Pulmonary artery endothelial cell (primary cell): ENCODE measurements around the gene RETREG1. TPM values are rescaled to one million over a fixed set of nuclear protein-coding genes. Genes with fewer than 3 reads are reported as not detected.
"Not testable (repeated sequence)": the region's sequence is repeated elsewhere in the genome, so short reads cannot be mapped to it uniquely, and the experiment has no call there.

Experiments
- DNase-seq: peaks from one replicate; pipeline ENCODE4 v3.0.0-alpha.2; 2011; ENCODE audit warnings: low read depth, low spot score
- total RNA-seq: library from RNA; depleted of rRNA; stranded (reverse); fragments of >200 nt; gene quantifications from 2 replicates; pipeline ENCODE4 v1.2.3, GENCODE V29; 2014

Gene RETREG1
- 0.07 and 0.14 TPM in 2 replicates for total RNA-seq

GRCh38 chr5:16616536-16617273, at the start of gene RETREG1:
Gene RETREG1 (minus strand): TSS chr5:16616997. CDS start chr5:16616971, 26 bp downstream.
- DNase-seq: no peak

GRCh38 chr5:16666130-16666882, 49.5 kb upstream of the RETREG1 start:
- DNase-seq: no peak

GRCh38 chr5:16665601-16666000, 48.8 kb upstream of the RETREG1 start:
- DNase-seq: no peak

- DNase-seq: no peak
These were observed 47.6 kb upstream of the RETREG1 start for GRCh38 chr5:16664368-16664767.

GRCh38 chr5:16663840-16664239, 47.0 kb upstream of the RETREG1 start:
- DNase-seq: no peak

- DNase-seq: no peak
These were observed 44.9 kb upstream of the RETREG1 start for GRCh38 chr5:16661713-16662112.

GRCh38 chr5:16660982-16661381, 44.2 kb upstream of the RETREG1 start:
- no peak for DNase-seq

GRCh38 chr5:16659536-16659935, 42.7 kb upstream of the RETREG1 start:
- DNase-seq: no peak

GRCh38 chr5:16656561-16657191, 39.9 kb upstream of the RETREG1 start:
- DNase-seq: no peak

GRCh38 chr5:16654647-16655334, 38.0 kb upstream of the RETREG1 start:
- DNase-seq: no peak

- DNase-seq: not testable (repeated sequence)
These were observed 31.9 kb upstream of the RETREG1 start for GRCh38 chr5:16648739-16649138.

GRCh38 chr5:16644301-16644889, 27.6 kb upstream of the RETREG1 start:
- no peak for DNase-seq

GRCh38 chr5:16642867-16643266, 26.1 kb upstream of the RETREG1 start:
- no peak for DNase-seq

- no peak for DNase-seq
These were observed 22.4 kb upstream of the RETREG1 start for GRCh38 chr5:16639206-16639605.

GRCh38 chr5:16628376-16628775, 11.6 kb upstream of the RETREG1 start:
- DNase-seq: no peak

- DNase-seq: no peak
These were observed 10.0 kb upstream of the RETREG1 start for GRCh38 chr5:16626696-16627264.

- no peak for DNase-seq
These were observed 8.3 kb upstream of the RETREG1 start for GRCh38 chr5:16625096-16625495.

GRCh38 chr5:16619136-16619535, 2.3 kb upstream of the RETREG1 start:
- DNase-seq: no peak

GRCh38 chr5:16618138-16618897, 1.5 kb upstream of the RETREG1 start:
- no peak for DNase-seq

- no peak for DNase-seq
These were observed 624 bp upstream of the RETREG1 start for GRCh38 chr5:16617274-16617968.
